Hematopoietic multipotent progenitor cell treated with erythropoietin and hydrocortisone succinate and interleukin-3 and kit ligand, for 8 days (in vitro differentiated cells): ENCODE results near the gene NEUROD4.

Experiments used
- DNase-seq: peaks from one replicate; pipeline ENCODE4 v3.0.0-alpha.2; 2015

NEUROD4 gene

DNA sequence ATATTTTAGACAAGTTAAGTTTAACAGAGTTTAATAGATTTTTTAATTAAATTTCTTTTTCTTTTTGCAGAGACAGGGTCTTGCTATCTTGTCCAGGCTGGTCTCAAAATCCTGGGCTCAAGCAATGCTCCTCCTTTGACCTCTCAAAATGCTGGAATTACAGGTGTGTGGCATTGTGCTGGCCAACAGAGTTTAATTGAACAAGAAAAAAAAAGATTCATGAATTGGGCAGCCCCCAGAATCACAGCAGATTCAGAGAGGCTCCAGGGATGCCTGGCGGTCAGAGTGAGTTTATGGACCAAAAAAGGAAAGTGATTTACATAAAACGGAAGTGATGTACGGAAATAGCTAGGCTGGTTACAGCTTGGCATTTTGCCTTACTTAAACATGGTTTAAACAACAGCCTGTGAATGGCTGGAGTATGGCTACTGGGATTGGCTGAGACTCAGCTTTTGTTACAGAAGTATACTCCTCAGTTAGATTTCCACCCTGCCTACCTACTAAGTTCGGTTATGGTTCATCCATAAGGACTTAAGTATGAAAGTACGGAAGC, 20.7 kb upstream of the NEUROD4 start:
- no peak for DNase-seq

DNA sequence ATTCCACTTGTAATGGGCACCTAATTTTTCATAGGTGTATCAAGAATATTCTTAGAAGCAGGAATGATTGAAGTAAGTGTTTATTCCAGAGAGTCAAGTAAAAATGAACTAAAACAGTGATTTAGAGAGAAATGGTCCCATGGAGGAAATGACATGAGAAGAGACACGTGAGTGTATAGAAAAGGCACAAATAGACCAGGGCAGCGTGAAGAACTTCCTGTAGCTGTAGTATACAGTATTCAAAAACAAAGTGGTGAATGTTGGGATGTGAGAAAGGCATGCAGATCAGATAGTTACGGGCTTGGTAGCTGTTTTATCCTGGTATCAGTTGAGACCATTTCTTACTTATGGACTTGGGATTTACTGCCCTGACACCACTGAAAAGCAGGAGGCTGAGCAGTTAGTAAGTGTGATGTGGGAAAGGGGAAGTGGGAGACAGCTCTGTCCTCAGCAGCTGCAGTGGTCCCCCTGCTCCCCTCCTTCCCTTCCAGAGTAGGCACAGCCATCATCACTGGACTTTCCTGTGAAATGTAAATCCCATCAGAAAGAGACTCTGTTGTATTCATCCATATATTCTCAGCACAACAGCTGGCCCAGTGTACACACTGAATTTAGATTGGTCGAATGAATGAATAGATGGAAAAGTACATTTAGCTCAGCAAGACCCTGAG, 18.4 kb upstream of the NEUROD4 start:
- no peak for DNase-seq

DNA sequence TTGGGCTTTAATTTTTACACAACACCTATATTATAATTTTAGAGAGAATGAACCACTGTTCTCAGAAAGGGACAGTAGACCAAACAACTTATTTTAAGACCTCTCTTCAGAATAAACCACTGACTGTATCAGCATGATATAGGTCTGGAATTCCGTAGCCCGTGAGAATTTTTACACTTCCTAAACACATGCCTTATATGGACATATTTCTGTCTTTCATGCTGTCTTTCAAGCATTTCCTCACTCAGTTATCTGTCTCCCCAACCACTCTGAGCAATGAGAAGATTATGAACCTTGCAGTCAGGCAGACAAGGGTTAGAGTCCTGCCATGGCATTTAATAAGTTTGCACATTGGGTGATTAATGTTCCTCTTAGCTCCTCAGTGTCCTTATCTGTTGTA, 17.4 kb upstream of the NEUROD4 start:
- DNase-seq, result no peak

DNA sequence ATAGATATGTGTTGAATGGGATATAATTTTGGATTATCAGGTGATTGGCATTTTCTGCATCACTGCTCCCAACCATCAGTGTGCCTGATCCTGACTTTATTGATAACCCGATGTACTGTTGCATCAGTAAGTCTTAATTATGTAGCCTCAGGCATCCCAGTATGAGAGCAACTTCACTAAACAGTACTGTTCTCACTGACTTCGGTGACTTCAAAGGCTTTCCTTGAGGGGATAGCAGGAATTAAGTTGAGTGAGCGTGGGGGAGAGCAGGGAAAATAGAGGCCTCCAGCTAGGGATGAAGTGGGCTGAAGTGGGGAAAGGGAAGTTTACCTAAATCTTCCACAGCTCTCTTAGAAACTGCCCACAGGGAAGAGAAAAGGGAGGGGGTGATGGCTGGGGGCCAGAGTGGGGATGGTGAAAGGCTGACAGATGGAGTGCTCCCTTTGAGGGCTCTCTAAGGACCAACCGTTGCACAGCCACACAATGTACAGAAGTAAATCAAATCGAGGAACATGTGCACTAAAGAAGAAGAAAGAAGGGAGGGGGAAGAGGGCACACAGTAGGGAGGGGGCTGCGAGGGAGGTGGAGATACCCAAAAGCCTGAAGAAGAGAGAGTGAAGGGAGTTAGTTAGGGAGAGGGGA, 10.7 kb upstream of the NEUROD4 start:
- no peak for DNase-seq

DNA sequence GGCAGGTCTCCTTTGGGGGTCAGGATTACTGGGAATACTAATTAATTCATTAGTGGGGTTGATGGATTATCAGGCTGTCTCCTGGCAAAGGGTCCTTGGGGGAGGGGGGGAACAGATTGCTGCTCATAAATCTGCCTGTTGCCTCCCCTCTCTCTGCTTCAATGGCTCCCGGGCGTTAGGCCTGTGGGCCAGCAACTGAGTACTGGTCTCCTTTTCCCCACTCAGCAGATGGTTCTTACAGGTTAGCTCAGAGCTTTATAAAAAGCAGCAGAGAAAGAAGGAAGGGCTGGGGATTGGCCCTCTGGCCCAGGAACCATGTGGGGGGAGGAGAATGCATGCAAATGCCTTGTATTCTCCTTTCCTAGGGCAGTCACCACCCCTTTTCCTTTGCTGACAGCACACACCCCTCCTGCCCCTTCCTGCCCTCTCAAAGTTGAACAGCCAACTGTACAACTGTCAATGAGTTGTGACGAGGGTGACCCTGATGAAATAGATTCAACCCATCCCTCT, 2.3 kb upstream of the NEUROD4 start:
- no peak for DNase-seq

DNA sequence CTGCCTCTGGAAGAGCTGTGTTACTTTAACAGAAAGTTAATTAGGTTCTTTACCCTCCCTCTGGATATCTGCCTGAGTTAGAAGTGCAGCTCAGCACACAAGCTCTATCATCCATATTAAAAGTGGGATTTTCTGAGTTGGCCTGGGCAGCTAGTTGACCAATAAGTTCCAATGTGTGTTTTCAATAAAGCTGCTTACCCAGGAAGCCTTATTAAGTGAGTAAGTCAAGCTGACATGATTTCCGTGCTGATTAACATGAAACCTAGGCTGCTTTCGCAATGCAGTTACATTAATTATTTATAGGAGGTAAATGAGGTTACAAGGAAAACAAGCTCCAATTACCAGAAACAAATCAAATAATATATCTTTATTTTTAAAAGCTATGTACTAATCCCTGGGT, 4.8 kb downstream of the NEUROD4 start:
- DNase-seq, result no peak

DNA sequence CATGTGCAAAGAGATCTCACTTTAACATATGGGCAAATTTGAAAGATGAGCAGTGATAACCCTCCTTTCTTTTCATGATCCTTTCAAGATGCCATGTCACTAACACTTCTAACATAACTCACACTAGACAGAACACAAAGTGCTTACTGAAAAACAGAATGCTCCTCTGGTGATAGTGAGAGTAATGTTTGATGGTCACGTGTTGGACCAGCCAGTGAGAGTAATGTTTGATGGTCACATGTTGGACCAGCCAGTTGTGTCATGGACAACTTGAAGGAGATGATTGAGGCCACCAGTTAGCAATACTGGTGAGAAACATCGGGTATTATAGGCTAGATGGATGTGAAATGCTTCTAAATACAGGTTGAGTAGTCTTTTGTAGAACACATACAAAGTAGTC, 5.7 kb downstream of the NEUROD4 start:
- no peak for DNase-seq

DNA sequence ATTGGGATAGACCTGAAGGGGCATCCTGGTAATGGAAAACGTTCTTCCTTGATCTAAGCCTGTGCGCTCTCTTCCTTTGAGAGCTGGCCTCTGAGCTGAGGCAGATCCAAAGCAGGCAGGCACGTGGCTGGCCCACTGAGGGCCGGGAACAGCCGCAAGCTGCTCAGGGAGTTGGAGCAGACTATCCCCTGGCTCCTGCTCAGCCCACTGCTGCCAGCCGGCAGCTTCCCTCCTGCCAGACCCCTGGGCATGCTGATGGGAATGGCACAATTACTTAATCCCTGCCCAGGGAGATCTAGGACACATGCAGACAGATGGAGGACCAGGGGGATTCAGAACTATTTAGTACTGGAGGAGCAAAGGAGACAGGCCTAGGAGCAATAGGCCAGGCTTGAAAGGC, 14.4 kb downstream of the NEUROD4 start:
- no peak for DNase-seq

DNA sequence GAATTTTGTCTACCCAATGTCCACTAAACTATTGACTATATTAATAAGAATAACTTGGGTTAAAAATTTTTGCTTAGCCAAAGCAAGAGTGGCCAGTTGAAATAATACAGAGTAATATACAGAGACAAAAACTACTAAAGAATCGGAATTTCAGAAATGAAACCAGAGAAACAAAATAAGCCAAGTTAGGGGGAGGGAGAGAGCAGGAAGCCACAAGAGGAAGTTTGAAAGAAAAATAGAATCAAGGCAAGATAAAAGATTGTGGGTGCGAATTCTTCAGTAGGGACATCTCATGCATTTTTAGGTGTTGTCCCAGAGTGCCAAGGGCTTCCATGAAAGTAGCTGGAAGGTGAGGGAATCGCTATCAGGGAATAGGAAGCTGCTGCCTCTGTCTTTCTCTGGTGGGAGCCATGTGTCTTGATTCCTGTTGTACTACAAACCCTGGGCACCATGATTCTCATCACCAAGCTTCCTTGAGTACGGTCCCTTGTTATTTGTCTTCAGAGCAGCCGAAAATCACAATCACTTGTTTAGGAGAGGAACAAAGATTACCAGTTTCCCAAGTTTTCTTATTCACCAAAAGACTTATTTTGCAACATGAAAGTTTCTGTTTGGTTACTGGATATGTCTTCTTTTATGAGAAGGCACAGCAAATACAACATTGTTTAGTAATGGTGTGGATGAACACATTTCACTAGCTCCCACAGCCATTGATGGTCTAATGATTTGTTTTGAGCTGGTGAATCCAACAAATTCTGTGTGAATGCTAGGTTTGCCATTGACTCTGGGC, 16.7 kb downstream of the NEUROD4 start:
- no peak for DNase-seq

DNA sequence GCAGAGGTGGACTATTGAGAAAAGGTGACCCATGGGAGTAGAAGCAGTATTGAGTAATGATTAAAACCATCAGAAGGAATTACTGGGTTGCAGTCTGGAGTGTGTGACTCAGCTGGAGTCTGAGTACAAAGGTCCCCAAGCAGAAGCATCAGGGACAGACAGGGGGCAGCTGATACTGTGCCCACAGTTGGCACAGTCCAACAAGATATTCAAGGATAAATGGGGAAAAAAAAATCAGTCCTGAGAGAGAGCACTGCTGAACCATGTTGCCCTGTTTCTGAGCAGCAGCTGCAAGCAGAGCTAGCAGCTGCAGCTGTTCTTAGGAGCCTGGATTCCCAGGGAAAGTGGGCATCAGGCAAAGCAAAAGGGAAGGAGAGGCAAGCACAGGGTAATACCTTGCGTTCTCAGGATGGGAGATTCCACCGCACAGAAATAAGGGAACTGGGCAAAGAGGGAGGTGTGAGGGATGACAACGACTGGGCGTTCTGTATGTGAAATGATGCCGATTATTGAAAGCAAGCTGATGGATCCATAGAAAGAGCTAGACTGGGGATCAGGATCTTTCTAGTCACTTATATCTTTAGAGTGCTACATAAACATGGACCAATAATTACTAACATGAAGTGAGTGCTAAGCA, 17.7 kb downstream of the NEUROD4 start:
- DNase-seq, result no peak

DNA sequence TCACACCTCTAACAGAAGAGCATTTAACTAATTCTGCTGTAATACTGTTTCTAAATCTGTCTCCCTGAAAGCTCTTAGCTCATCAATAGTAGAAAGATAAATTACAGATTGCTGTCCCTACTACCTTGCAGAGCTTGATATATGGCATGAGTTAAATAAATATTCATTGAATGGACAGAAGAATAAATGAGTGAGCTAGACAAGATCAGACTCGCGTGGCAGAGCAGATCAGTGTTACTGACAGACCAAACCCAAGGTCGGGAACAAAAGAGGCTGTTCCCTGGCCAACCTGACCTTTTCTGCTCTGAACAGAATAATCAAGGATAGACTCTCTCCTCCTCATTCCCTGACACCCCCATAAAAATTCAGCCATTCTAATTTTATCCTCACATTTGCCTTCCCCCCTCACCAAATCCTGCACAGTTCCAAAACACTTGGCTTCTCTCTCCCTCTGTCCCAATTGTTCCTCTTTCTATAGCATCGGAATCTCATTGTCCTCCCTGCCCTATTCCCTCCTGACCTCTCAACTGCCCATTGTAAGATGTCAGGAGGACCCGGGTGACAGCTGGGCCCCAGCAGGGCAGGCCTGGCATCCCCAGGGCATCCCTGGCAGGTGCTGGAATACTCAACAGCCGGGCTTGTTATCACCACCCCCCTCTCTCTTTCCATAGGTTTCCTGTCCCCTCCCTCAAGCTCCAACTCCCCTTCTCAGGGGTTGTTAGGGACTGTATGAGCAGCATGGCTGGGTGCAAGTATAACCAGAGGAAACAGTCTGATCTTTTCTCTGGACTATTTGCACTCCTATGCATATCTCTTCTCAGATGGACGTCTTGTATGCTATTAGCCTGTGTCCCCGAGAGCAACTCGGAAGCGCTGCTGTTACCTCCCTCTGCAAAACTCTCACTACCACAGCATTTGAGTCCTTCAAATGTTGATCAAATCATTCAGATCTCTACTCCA, 19.9 kb downstream of the NEUROD4 start:
- no peak for DNase-seq

DNA sequence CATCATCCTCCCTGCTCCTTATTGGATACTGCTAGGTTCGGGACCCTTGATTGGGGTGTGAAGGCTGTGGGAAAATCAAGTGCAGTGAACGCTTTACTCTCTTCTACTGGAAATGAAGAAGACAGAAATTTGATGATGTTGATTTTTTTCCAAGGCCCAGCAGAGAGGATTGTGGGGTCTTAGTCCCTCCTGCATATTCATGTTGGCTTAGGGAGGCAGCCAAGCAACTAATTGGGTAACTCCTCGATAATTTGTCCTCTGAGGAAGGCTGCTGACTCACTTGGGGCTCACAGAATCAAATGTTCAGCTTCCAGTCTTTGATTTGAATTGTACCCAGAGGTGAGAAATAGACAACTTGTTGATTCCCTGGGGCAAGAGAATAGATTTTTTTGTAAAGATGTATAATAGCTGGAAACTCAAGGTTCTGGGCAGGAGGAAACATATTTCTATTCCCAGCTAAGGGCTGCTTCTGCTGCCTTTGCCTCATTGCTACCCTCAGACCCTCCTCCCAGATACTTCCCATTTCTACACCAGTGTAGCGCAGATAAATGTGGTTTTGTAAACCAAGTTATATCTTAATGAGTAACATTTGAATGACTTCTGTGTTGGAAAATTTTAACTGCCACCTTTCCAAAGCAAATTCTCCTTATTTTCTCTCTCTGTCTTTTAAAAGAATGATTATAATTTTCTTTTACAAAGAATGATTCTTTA, 21.7 kb downstream of the NEUROD4 start:
- DNase-seq, result no peak

DNA sequence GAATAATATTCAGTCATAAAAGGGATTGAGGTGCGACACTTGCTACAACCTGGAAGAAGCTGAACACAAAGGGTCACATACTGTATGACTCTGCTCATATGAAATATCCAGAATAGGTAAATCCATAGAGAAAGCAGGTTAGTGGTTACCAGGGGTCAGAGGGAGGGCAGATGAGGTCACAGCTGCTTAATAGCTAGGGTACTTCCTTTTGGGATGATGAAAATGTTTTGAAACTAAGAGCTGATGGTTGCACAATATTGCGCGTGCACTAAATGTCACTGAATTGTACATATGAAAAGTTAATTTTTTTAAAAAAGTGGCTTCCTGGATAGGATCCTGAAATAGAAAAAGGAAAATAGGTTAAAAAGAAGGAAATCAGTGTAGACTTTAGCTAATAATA, 23.8 kb downstream of the NEUROD4 start:
- no peak for DNase-seq

DNA sequence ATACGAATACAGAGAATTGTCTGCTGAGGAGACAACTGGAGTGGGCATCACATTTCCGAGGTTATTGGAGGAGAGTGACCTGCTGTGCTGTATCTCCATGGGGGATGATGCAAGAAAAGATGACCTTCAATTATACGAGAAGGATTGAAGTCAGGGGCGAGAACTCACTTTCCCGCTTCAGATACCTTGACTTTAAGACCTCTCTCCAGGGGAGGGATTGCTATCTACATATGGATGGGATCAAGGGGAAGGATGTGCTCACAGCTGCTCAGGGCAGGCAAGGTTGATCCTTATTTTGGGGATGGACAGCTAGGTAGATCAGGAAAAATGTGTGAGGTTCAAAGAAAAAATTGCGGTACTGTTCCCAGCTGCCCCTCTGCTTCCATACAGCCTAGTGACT, 24.4 kb downstream of the NEUROD4 start:
- DNase-seq, result no peak

DNA sequence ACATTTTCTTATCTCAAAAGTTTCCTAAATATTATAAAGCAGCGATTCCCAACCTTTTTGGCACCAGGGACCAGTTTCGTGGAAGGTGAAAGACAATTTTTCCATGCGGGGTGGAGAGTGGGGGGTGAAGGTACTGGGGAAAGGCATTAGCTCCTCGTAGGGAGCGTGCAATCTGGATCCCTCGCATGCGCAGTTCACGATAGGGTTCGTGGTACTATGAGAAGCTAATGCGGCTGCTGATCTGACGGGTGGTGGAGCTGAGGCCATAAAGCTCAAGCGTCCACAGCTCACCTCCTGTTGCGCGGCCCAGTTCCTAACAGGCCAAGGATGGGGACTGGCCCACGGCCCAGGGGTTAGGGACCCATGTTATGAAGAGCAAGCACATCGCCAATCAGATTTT, 29.9 kb downstream of the NEUROD4 start:
- DNase-seq, result no peak

DNA sequence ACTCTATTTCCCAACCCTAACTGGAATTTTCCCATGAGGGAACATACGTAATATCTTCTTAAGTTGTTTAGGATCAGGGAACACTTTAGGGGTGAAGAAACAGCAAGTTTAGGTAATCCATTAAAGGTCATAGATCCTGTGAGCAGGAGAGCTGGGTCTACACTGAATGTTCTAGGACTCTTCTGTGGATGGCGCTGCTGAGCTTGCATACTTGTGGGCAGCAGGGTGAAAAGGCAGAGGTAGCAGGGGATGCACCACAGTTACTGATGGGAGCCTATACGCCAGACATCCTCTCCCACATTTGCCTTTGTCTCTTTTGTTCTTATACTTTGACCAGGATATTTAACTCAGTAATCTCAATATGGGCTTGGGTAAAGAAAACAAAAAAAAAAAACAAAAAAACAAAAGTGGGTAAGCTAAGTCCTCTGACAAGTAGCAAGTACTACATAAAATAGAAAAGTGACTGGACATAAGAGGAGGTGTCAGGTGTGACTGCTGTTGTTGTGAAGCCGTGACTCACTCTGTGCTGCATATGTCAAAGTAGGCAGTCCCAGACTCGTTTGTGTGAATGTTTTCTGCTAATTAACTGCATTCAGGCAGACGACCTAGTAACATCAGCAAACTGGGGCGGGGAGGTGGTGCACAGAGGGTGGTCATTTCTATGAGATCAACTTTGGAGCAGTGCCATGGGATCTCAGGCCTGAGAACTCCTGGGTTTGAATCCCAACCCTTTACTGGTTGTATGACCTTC, 31.6 kb downstream of the NEUROD4 start:
- DNase-seq, result no peak

DNA sequence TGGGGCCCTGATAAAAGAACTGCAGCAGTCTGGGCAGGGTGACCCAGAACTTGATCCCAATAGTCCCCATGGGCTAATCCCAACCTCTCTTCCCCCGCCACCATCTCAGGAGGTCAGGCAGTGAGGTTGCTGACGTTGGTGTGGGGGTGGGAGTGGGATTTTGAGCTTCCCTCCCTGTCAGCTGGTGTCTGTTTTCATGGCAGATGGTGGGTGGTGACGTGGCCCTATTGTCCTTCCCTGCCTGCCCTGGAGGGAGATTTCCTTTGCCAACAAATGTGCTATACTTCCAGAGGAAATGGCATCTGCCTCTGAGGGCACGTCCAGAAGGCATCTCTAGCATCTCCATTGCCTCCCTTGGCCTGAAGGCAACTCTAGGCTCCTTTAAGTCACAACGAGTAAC, 37.7 kb downstream of the NEUROD4 start:
- no peak for DNase-seq

DNA sequence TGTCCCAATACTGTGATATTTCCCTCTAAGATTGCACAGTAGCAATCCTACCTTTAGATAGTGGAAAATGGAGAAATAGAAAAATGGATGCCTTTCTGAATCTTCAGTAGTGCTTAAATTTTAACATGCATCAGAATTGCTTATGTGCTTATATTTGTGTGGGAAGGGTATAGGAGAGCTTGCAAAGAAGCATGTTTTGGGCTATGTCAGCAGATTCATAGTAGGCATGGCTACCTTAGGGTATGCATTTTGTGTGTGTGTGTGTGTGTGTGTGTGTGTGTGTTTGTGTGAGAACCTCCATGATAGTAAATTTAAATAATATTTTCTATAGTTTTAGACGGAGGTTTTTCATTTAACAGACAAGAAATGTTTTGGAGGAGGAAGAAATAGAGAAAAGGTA, 38.3 kb downstream of the NEUROD4 start:
- no peak for DNase-seq

DNA sequence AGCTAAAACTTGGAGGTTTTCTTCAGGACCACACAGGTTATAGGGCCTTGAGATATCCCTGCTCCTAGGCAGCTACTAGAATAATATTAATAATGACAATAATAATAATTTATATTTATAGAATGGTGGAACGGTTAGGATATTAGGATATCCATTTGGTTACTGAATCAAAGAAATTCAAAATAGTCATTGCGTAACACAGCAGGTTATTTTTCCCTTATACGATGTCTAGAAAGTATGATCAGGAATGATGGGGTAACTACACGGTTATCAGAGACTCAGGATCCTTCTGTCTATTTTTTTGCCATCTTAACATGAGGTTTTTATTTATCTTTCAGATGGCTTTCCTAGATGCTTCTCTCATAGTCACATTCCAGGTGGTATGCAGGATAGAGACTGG, 39.0 kb downstream of the NEUROD4 start:
- no peak for DNase-seq

DNA sequence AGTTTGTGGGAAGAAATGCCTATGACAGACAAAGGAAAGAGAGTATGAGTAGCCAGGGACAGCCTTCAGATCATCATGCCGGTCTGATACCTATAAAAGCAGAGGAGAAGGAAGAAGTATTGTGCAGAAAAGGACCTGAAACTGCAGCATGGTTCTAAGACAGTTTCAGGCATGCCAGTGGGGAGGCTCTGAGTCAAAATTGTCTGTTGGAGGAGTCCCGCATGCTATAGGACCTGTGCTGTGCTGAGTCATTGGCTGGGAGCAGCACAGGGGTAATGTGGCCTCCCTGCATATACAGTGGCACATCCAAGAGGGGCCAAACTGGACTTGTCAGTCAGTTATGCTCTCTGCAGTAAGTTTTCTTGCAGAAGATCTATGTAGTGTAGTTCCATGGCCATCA, 40.7 kb downstream of the NEUROD4 start:
- DNase-seq, result peak; percentile 19

DNA sequence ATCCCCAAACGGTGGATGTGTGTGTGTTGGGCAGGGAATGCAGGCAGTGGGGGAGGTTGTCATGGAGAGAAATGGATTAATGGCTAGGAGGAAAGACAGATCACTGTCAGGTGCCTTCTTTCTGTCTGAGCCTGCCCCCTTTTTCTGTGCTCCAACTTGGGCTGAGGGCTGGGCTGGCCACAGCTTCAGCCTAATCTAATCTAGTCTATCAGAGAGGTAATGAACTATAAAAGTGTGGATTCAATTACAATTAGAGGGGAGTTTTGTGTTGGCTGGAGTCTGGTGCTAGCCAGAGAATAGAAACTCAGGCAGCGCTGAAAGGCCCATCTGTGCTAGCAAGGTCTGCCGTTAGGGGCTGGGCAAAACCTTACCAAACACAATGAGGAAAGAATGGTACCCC, 41.2 kb downstream of the NEUROD4 start:
- no peak for DNase-seq
